OCI-LY1 (cell line): ENCODE data around the gene ABCB4.

Experiments used
- EZH2 ChIP-seq: fragments of 200-600 bp; sonication (generic), shearing (Covaris generic); IDR thresholded peaks from 2 replicates; pipeline ENCODE4 v1.8.0; 2017; ENCODE audit warnings: borderline replicate concordance, mixed run types, mild to moderate bottlenecking, antibody characterized with exemption, low read length, moderate library complexity, mixed read lengths
- TF ChIP-seq, protein P1 (sequence below): fragments of 200-600 bp; sonication (generic), shearing (Covaris generic); IDR thresholded peaks from 2 replicates; pipeline ENCODE4 v1.5.1; 2017; ENCODE audit warnings: mild to moderate bottlenecking, antibody characterized with exemption, low read length, moderate library complexity, mixed read lengths

DNA sequence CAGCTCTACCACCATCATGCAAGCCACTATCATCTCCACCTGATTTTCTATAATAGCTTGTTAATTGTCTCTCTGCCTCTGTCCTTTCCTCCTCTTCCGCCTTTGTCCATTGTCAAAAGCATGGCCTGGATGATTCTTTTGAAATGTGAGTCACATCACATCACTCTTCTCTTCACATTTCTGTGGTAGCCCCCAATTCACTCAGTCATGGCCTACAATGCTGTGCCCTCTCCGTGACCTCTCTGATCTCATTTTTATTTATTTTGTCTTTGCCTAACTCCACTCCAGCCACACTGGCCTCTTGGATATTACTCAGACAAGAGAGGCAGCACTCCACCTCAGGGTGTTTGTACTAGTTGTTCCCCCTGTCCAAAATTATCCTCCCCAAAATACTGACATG lies 4.9 kb upstream of the ABCB4 start:
- TF ChIP-seq, protein P1, sequence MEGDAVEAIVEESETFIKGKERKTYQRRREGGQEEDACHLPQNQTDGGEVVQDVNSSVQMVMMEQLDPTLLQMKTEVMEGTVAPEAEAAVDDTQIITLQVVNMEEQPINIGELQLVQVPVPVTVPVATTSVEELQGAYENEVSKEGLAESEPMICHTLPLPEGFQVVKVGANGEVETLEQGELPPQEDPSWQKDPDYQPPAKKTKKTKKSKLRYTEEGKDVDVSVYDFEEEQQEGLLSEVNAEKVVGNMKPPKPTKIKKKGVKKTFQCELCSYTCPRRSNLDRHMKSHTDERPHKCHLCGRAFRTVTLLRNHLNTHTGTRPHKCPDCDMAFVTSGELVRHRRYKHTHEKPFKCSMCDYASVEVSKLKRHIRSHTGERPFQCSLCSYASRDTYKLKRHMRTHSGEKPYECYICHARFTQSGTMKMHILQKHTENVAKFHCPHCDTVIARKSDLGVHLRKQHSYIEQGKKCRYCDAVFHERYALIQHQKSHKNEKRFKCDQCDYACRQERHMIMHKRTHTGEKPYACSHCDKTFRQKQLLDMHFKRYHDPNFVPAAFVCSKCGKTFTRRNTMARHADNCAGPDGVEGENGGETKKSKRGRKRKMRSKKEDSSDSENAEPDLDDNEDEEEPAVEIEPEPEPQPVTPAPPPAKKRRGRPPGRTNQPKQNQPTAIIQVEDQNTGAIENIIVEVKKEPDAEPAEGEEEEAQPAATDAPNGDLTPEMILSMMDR: no peak
- TF ChIP-seq EZH2: no peak
